Activated T-cell treated with anti-CD3 and anti-CD28 coated beads, Interleukin-2, amount 50 U/mL, for 48 hours (primary cell): ENCODE results near the gene WDFY1.
"Not testable (repeated sequence)": the region's sequence is repeated elsewhere in the genome, so short reads cannot be mapped to it uniquely, and the experiment has no call there.

ENCODE experiments used
- DNase-seq, 2 experiments: peaks; one replicate each; pipeline ENCODE4 v3.0.0-alpha.2; 2020

The WDFY1 gene

GRCh38 chr2:223890721-223891120 is 54.4 kb downstream of the WDFY1 start:
- no peak for DNase-seq

GRCh38 chr2:223889229-223889628 is 55.9 kb downstream of the WDFY1 start:
- DNase-seq = no peak

DNA sequence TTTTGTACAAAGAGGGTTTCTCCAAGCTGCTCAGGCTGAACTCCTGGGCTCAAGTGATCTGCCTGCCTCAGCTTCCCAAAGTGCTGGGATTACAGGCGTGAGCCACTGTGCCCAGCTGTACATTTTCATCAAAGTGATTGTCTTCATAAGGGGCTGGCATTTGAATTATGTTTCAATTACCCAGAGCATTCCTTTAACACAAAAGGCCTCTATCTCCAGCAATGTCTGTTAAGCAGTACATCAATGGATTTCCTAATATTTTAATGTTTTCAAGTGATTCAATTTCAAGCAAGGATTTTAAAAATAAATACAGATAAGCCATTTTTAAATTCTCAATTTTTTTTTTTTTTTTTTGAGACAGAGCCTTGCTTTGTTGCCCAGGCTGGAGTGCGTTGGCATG is 56.9 kb downstream of the WDFY1 start:
- no peak for DNase-seq

GRCh38 chr2:223887127-223887526 is 58.0 kb downstream of the WDFY1 start:
- DNase-seq = no peak

- DNase-seq = no peak
Observed at GRCh38 chr2:223886726-223887125, 58.4 kb downstream of the WDFY1 start.

DNA sequence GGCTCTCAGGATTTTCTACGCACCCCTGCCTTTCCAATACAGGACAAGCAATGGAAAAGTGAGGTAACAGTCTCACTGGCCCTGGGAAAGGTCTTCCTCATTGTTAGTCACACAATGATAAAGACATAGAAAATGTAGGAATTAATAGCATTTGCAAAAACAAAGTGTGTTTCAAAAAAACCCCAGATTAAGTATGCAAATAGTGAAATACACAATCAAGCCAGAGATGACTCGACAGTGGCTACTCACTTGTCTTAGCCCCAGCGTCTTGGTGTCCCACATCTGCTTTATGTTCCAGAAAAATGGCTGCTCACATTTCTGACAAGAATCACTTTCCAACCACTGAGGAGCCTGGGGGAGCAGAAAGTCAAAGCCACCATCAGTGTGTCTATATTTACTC is 60.7 kb downstream of the WDFY1 start:
- DNase-seq = no peak

DNA sequence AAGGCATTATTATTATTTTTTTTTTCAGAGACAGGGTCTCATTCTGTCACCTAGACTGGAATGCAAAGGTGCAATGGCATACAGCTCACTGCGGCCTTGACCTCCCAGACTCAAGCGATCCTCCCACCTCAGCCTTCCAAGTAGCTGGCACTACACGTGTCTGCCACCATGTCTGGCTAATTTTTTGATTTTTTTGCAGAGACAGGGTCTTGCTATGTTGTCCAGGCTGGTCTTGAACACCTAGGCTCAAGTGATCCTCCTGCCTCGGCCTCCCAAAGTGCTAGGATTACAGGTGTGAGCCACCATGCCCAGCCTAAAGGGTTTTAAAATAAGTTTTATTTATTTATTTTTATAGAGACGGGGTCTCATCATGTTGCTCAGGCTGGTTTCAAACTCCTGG is 62.4 kb downstream of the WDFY1 start:
- no peak for DNase-seq

DNA sequence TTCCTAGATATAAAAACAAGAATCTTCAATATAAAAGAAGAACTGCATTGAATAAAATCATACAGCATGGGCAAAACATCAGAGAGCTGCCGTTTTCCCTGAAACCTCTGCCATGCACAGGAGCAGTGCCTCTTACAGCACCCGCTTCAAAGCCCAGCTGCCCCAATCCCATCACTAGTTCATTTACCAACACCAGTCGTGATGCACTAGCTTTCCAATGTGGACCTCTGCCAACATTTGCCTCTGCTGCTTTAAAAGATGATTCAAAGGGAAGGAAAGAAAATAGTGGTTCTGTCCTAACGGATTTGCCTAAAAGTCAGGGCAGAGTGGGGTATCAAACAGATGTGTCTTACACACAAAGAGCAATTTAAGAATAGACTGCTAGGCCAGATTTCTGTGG is 64.3 kb downstream of the WDFY1 start:
- no peak for DNase-seq

DNA sequence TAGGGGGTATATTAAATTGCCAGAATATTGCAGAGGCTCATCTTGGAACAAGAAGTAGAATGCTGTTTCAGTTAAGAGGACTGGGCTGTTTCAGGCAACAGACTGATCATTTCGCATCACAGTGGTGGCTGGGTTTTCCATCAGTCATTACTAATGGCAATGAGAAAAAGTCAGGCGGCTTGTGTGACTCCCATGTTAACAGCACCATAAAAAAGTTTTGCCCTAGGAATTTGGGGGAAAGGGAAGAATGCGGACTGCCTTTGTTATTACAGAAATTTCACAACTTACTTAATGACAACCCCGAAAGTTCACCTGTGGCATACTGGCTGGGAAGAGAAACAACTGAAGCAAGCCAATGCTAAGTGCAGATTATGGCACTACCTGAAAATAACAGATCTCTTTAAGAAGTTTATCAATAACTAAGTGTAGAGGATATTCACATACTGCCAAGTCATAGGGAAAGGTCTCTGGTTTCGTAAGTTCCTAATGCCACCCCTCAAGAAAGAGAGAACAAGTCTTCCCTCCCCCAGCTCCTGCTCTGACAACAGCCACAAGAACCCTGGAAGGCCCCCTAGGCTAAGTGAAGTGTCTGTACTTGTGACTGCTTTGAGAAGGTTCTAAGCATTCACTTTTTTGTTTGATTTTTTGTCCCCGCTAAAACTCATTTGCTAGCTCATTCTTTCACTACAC is 67.3 kb downstream of the WDFY1 start:
- no peak for DNase-seq

DNA sequence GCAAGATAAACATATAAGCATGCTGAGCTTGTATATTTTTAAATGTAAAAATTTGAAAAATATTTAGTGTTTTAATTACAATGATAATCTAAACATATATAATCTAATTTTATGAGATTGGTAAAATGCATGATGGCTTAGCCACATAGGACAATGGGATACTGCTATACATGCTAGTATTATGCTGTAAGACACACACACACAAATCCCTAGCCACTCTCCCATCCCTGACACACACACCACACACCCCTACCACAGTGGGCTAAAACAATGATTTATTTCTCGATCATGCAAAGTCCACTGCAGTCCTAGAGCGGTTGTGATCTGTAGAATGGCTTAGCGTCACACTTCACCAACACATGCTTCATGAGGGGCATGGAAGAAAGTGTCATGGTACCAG is 71.5 kb downstream of the WDFY1 start:
- DNase-seq = no peak

DNA sequence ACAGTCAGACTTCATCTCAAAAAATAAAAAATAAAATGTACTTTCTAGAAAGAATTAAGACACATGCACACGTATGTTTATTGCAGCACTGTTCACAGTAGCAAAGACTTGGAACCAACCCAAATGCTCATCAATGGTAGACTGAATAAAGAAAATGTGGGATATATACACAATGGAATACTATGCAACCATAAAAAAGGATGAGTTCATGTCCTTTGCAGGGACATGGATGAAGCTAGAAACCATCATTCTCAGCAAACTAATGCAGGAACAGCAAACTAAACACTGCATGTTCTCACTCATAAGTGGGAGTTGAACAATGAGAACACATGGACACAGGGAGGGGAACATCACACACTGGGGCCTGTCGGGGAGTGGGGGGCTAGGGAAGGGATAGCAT is 72.4 kb downstream of the WDFY1 start:
- not testable (repeated sequence) for DNase-seq

DNA sequence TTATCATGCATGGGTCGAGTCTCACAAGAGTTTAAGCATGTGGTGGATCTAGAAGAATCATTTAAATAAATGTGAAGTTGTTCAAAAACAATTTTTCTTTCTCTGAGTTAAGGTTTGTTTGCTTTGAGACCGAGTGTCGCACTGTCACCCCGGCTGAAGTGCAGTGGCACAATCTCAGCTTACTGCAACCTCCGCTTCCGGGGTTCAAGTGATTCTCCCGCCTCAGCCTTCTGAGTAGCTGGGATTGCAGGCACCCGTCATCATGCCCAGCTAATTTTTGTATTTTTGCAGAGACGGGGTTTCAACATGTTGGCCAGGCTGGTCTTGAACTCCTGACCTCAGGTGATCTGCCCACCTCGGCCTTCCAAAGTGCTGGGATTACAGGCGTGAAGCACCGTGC is 73.5 kb downstream of the WDFY1 start:
- DNase-seq = not testable (repeated sequence)

- no peak for DNase-seq
Observed at GRCh38 chr2:223870840-223871611, 74.1 kb downstream of the WDFY1 start.

- DNase-seq = no peak
Observed at GRCh38 chr2:223868005-223868404, 77.1 kb downstream of the WDFY1 start.

DNA sequence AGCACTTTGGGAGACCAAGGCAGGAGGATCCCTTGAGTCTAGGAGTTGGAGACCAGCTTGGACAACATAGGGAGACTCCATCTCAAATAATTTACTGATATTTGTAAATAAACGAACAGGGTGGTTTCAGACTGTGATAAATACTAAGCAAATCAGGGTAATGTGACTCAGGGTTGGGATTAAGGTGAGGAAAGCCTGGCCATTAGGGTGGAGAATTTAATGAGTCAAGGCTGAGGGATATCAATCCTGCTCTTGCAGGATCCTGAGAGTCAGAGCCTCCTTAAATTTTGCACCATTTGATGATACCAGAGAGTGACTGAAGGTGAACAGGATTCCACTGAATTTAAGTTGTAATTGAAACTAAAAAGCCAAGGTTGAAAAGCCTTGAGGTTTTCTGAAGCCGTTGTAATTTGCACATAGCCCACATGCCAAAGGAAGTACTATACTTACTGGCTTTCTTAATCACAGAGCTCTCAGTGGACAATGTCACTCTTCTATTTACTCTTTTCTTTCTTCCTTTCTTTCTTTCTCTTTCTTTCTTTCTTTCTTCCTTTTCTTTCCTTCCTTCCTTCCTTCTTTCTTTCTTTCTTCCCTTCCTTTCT is 79.1 kb downstream of the WDFY1 start:
- DNase-seq = no peak

- no peak for DNase-seq
Observed at GRCh38 chr2:223865124-223865523, 80.0 kb downstream of the WDFY1 start.

DNA sequence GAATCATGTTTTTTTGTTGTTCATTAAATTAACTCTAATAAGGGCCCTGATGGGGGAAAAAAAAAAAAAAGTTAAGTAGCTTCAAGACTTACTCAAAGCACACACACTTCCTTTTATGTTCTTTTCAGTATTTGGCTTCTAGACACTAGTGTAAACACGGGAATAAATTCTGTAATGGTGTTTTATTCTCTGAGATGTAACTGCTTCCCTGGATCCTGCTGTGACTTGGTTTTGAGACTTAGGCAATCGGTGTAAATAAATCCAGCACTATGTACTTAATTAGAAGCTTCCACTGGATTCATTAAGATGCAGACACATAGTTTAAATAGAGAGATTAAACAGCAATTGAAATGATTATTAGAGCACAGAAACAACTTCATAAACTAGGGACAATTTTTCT is 81.6 kb downstream of the WDFY1 start:
- DNase-seq = no peak

DNA sequence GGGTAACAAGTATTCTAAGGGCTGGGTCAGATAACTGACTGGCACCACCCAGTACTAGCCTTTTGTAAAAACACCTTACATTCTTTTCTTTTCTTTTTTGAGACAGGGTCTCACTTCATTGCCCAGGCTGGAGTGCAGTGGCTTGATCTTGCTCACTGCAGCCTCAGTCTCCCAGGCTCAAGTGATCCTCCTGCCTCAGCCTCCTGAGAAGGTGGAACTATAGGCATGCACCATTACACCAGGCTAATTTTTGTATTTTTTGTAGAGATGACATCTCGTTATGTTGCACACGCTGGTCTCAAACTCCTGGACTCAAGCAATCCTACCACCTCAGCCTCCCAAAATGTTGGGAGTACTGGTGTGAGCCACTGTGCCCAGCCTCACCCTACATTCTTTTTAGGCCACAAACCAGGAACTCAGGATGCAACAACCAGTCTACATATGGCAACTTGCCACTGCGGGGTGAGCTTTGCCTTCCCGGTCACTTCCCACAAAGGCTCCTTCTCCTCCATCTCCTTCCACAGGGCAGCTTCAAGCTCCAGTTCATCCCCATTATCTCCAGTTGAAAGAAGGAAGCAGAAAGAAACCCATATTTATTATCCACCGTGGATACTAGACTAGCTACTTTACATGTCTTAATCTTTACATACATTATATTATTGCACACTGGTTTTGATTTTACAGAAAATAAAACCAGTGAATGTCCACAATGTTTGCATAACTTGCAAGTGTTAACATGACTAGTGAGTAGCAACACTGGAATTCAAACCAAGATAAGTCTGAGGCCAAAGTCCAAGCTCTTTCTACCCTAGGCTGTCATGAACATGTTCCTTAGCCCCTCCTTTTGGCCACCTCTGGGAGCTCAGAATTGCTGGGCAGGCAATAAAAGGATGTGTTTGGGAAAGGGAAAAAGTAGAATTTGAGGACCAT is 84.1 kb downstream of the WDFY1 start:
- DNase-seq = no peak

- DNase-seq = no peak
Observed at GRCh38 chr2:223859070-223859469, 86.1 kb downstream of the WDFY1 start.

DNA sequence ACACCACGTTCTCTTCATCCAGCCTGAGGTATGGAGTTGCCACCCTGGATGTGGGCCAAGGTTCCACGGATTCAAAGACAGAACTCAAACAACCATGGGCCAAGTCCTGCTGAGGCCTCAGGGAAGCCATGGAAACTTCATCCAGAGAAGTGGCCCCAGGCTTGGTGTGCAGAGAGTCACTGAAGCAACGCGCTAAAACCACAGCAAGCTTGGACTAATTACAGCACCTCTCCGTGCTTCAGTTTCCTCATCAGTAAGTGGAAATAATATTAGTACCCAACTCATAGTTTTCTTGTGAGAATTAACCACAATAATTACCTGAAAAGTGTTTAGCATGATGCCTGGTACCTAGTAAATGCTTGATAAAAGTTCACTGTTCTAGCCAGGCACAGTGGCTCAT is 88.6 kb downstream of the WDFY1 start:
- DNase-seq = no peak

DNA sequence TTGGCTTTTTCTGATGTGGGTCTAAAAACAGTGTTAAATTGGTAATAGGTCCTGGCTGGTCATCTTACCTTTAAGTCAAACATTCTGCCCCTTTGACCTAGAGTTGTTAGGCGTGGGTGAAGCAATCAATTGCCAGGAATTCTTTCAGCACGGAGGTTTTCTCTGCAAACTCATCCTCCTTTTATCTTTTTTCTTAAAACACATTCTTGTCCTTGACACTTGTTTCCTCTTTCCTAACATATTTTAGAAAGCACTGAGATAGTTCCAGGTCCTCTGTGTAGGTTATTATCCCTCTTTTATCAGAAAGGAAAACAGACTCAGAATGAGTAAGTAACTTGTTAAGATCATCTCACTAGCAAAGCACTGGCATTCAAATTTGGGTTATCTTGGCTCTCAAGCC is 89.1 kb downstream of the WDFY1 start:
- no peak for DNase-seq

GRCh38 chr2:223855426-223855825 is 89.7 kb downstream of the WDFY1 start:
- no peak for DNase-seq

DNA sequence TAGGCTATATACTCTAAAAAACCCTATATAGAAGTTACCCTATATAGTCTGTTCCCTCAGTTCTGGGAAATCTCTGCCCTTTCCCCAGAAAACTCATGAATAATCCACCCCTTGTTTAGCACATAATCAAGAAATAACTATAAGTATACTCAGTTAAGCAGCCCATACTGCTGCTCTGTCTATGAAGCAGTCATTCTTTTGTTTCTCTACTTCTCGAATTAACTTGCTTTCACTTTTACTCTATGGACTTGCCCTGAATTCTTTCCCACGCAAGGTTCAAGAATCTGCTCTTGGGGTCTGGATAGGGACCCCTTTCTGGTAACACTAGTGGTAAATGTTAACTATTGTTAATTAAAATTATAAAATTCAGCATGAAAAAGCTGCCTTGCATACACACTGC is 90.4 kb downstream of the WDFY1 start:
- DNase-seq = no peak
